ENCODE data around the gene NEAT1. TPM values are rescaled to one million over a fixed set of nuclear protein-coding genes. Genes with fewer than 3 reads are reported as not detected.

The NEAT1 gene
- total RNA-seq, 6 experiments from 2014 or later: 202 to 1,225 (median 767) TPM

DNA sequence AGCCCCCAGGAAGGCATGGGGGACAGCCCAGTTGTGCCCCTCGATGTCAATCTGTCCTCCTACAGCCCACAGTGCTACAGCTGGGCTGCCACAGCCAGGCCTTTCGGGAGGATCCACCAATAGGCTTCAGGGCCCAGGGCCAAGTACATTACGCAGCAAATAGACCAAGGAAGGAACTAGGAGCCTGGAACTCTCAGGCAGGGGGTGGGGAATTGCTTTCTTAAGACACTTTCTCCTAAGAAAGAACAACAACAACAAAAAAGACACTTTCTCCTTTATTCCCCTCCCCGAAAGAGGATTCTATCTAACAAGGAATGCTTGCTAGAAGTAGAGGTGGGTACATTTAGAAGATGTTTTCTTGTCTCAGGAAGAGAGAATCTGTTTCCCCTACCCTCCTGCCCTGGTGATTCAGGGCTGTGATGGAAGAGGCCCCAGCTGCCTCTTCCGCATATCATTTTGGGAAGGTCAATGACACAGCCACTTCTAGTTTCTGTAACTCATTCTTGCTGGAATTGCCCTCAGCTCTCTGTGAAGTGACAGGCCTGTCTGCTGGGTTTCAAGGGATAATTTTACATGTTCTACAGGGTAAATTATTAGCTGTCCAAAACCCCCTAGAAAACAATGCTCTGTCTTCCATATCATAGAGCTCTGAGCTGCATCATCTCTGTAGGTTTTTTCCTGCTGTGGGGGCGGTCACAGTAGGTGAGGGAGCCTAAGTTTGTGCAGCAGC lies 70.2 kb downstream of the NEAT1 start:
- intact Hi-C loops (cut with DNase I): no loop called here
- Histone ChIP-seq H3K27ac (peak overlapping the region; percentile 94 to 100 (median 94)), H3K4me3 (no peak overlapping the region), H3K36me3 (no peaks in the 10 kb centered on the region), H3K4me1 (peaks cover 0 to 65% (median 39%) of the 10 kb centered on the region in 4 donors), H3K9me3 (no peaks in the 10 kb centered on the region), H3K27me3 (no peaks in the 10 kb centered on the region)
- DNase-seq (peak; percentile 74 to 75 (median 74)), ATAC-seq (peak in 3 of 4 donors; percentile 3 to 40 (median 12))
- 32% methylated on average over 5 of the region's 6 CpGs for WGBS (ENCODE audit: insufficient coverage, low coverage, low lambda C conversion rate, missing lambda C conversion rate)
- peak; percentile 64 for TF ChIP-seq POLR2A (IDR thresholded peaks at IDR 0.05)
- TF ChIP-seq, protein P1, sequence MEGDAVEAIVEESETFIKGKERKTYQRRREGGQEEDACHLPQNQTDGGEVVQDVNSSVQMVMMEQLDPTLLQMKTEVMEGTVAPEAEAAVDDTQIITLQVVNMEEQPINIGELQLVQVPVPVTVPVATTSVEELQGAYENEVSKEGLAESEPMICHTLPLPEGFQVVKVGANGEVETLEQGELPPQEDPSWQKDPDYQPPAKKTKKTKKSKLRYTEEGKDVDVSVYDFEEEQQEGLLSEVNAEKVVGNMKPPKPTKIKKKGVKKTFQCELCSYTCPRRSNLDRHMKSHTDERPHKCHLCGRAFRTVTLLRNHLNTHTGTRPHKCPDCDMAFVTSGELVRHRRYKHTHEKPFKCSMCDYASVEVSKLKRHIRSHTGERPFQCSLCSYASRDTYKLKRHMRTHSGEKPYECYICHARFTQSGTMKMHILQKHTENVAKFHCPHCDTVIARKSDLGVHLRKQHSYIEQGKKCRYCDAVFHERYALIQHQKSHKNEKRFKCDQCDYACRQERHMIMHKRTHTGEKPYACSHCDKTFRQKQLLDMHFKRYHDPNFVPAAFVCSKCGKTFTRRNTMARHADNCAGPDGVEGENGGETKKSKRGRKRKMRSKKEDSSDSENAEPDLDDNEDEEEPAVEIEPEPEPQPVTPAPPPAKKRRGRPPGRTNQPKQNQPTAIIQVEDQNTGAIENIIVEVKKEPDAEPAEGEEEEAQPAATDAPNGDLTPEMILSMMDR (IDR thresholded peaks at IDR 0.05): no peak

GRCh38 chr11:65493367-65494176 lies 71.0 kb downstream of the NEAT1 start:
- TF ChIP-seq, protein P1 (IDR thresholded peaks at IDR 0.05): no peak
- peak; percentile 15 for TF ChIP-seq POLR2A (IDR thresholded peaks at IDR 0.05)
- Histone ChIP-seq H3K4me3 (no peak overlapping the region), H3K27ac (peak overlapping the region; percentile 94 to 100 (median 94)), H3K4me1 (peaks cover 0 to 60% (median 33%) of the 10 kb centered on the region in 4 donors), H3K9me3 (no peaks in the 10 kb centered on the region), H3K27me3 (no peaks in the 10 kb centered on the region), H3K36me3 (no peaks in the 10 kb centered on the region)
- ATAC-seq (peak in 2 of 4 donors; percentile 34 to 40), DNase-seq (peak; percentile 76 to 88 (median 85))
- WGBS (ENCODE audit: insufficient coverage, low coverage, low lambda C conversion rate, missing lambda C conversion rate): 53% methylated on average over 11 of the region's 12 CpGs
- intact Hi-C loops (cut with DNase I): no loop called here

MicroRNAs encoded within 50 kb of the gene (microRNA counts, 767-probe panel; counts per million panel counts)
- microRNA hsa-miR-612: 237 counts per million

Small RNAs within 50 kb of the gene (small RNA-seq; reads per million reads assigned to genes)
- 0 reads per million in 2 experiments for gene RF01684

Other genes with a start within 250 kb of the NEAT1 start
- gene CAPN1, start 240.9 kb upstream of the NEAT1 start, total RNA-seq: 100 to 1,000 TPM in 1 of 6 experiments, 10 to 100 TPM in 5; 55.7 to 124 (median 83.1) TPM
- gene POLA2, start 160.8 kb upstream of the NEAT1 start, total RNA-seq: 1 to 10 TPM; 1.8 to 8.4 (median 3.5) TPM
- gene CDC42EP2, start 107.9 kb upstream of the NEAT1 start, total RNA-seq: 1 to 10 TPM in 4 of 6 experiments, under 1 TPM in 2; 0.55 to 3.4 (median 2.3) TPM
- gene DPF2, start 88.9 kb upstream of the NEAT1 start, total RNA-seq: 10 to 100 TPM; 11.1 to 21.7 (median 19.4) TPM
- under 1 TPM in 3 of 6 experiments, not detected in 3; 0.10 to 0.28 (median 0.20) TPM for gene TIGD3, start 68.0 kb upstream of the NEAT1 start, total RNA-seq
- gene SLC25A45, start 40.2 kb upstream of the NEAT1 start, total RNA-seq: 10 to 100 TPM in 4 of 6 experiments, 1 to 10 TPM in 2; 7.5 to 17.5 (median 12.1) TPM
- gene FRMD8, start 36.2 kb upstream of the NEAT1 start, total RNA-seq: 10 to 100 TPM in 4 of 6 experiments, 1 to 10 TPM in 2; 7.7 to 17.1 (median 14.3) TPM
- gene MALAT1, start 76.2 kb downstream of the NEAT1 start, total RNA-seq: 1,000 to 10,000 TPM; 2,716 to 5,163 (median 3,933) TPM
- gene SCYL1, start 102.3 kb downstream of the NEAT1 start, total RNA-seq: 10 to 100 TPM; 51.3 to 82.3 (median 57.0) TPM
- 10 to 100 TPM; 26.6 to 94.1 (median 46.8) TPM for gene LTBP3, start 135.6 kb downstream of the NEAT1 start, total RNA-seq
- gene ZNRD2, start 147.7 kb downstream of the NEAT1 start, total RNA-seq: 10 to 100 TPM; 11.6 to 43.2 (median 16.5) TPM
- gene FAM89B, start 149.7 kb downstream of the NEAT1 start, total RNA-seq: 10 to 100 TPM; 12.8 to 20.6 (median 14.6) TPM
- gene EHBP1L1, start 153.3 kb downstream of the NEAT1 start, total RNA-seq: 10 to 100 TPM; 10.0 to 29.9 (median 13.7) TPM
- under 1 TPM in 1 of 6 experiments, not detected in 5; 0.31 TPM for gene KCNK7, start 173.0 kb downstream of the NEAT1 start, total RNA-seq
- gene MAP3K11, start 191.4 kb downstream of the NEAT1 start, total RNA-seq: 10 to 100 TPM; 48.3 to 67.1 (median 60.9) TPM
- 10 to 100 TPM; 11.2 to 32.9 (median 12.4) TPM for gene PCNX3, start 193.0 kb downstream of the NEAT1 start, total RNA-seq
- gene SIPA1, start 215.3 kb downstream of the NEAT1 start, total RNA-seq: 10 to 100 TPM; 21.1 to 34.1 (median 25.3) TPM
- 10 to 100 TPM; 27.8 to 51.1 (median 41.9) TPM for gene RELA, start 240.1 kb downstream of the NEAT1 start, total RNA-seq